Ureter (tissue), 1 donor: ENCODE data around the gene EPG5. TPM values are rescaled to one million over a fixed set of nuclear protein-coding genes. Genes with fewer than 3 reads are reported as not detected.
"Not testable (repeated sequence)": the region's sequence is repeated elsewhere in the genome, so short reads cannot be mapped to it uniquely, and the experiment has no call there.

Source experiments
- DNase-seq: peaks from one replicate; pipeline ENCODE4 v3.0.0-alpha.2; 2020; ENCODE audit warnings: low spot score
- total RNA-seq: library from RNA; stranded (reverse); gene quantifications from one replicate; pipeline ENCODE4 v1.2.4, GENCODE V29; 2023
- donor health status: DM: yes; HTN: yes; CAD: no.

Gene EPG5, protein sequence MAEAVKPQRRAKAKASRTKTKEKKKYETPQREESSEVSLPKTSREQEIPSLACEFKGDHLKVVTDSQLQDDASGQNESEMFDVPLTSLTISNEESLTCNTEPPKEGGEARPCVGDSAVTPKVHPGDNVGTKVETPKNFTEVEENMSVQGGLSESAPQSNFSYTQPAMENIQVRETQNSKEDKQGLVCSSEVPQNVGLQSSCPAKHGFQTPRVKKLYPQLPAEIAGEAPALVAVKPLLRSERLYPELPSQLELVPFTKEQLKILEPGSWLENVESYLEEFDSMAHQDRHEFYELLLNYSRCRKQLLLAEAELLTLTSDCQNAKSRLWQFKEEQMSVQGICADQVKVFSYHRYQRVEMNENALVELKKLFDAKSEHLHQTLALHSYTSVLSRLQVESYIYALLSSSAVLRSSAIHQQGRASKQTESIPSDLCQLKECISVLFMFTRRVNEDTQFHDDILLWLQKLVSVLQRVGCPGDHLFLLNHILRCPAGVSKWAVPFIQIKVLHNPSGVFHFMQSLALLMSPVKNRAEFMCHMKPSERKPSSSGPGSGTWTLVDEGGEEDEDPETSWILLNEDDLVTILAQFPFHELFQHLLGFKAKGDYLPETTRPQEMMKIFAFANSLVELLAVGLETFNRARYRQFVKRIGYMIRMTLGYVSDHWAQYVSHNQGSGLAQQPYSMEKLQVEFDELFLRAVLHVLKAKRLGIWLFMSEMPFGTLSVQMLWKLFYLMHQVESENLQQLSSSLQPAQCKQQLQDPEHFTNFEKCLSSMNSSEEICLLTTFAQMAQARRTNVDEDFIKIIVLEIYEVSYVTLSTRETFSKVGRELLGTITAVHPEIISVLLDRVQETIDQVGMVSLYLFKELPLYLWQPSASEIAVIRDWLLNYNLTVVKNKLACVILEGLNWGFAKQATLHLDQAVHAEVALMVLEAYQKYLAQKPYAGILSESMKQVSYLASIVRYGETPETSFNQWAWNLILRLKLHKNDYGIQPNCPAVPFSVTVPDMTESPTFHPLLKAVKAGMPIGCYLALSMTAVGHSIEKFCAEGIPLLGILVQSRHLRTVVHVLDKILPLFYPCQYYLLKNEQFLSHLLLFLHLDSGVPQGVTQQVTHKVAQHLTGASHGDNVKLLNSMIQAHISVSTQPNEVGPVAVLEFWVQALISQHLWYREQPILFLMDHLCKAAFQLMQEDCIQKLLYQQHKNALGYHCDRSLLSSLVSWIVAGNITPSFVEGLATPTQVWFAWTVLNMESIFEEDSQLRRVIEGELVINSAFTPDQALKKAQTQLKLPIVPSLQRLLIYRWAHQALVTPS (N-terminal part only)
- 35.8 TPM for total RNA-seq

- peak; percentile 95 for DNase-seq
Measured at GRCh38 chr18:45967007-45967706, at the start of gene EPG5. TSS of gene EPG5 (minus strand) at chr18:45967329. CDS start at chr18:45967239, 90 bp downstream.

GRCh38 chr18:46013484-46014189, 46.5 kb upstream of the EPG5 start:
- DNase-seq = no peak

DNA sequence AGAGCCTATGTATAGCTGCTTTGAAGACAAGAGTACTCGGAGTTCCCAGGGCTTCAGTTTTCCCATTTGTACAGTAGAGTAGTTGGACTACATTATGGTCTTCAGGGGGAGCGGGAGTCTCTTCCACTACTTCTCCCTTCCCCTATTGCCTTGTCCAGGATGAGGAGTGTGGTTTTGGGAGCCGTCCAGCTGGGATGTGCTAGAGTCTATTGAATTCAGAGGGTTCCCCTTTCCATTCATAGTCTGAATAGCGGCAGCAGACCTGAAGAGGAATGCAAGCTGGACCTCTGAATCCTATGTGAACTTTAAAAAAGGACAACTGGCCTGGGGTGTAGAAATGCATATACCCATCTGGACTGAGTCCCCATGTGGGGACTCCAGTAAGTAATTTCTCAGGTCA, 43.5 kb upstream of the EPG5 start:
- DNase-seq = no peak

- DNase-seq = no peak
Measured at GRCh38 chr18:46010050-46010449, 42.9 kb upstream of the EPG5 start.

GRCh38 chr18:46009125-46009840, 42.2 kb upstream of the EPG5 start:
- DNase-seq = no peak

GRCh38 chr18:46008531-46008930, 41.4 kb upstream of the EPG5 start:
- no peak for DNase-seq

DNA sequence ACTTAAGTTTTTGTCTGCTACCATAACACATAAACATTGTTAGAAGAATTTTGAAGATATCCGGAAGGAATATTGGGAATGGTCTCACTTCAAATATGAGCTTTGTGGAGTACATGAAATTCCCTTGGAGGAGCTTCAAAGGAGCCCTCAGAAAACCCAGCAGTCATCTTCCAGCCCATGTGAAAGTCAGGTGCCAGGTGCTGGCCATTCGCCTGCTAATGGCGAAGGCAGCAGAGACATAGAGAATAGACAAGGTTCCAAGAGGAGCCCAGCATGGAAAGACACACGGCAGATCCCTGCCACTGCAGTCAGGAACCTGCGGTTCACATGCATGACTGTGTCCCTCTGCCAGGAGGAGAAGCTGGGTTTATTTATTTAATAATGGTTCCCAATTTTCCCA, 40.0 kb upstream of the EPG5 start:
- no peak for DNase-seq

- no peak for DNase-seq
Measured at GRCh38 chr18:46002934-46003333, 35.8 kb upstream of the EPG5 start.

DNA sequence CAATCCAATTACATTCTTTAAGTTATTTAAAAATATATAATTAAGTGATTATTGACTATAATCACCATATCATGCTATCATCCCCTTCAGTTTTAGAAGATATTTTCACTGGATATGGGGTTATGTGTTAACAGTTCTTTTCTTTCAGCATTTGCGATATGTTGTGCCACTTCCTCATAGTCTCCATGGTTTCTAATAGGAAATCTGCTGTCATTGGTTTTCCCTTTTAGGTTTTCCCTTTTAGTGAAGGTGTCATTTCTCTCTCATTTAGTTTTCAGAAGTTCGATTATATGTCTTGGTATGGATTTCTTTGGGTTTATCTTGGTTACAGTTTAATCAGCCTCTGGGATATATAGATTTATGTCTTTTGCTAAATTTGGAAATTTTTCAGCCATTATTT, 34.8 kb upstream of the EPG5 start:
- no peak for DNase-seq

GRCh38 chr18:46001074-46001473, 33.9 kb upstream of the EPG5 start:
- DNase-seq = no peak

GRCh38 chr18:45999536-45999935, 32.4 kb upstream of the EPG5 start:
- no peak for DNase-seq

DNA sequence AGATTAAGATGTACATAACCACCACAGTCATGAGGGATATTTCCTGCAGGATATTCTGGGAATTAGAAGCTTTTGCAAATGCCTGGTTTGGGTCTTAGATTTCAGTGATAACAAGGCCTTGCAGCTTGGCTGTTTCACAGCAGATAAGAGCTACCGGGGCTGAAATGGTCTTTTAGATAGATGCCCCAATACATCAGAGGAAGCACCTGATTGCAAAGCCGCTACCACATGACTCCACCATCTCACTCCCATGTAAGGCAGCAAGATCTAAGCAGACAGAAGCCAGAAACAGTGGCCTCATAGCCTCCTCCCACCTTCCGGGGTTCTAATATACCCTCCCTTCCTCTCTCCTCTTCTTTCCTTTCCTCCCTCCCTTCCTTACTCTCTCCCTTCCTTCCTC, 31.1 kb upstream of the EPG5 start:
- no peak for DNase-seq

DNA sequence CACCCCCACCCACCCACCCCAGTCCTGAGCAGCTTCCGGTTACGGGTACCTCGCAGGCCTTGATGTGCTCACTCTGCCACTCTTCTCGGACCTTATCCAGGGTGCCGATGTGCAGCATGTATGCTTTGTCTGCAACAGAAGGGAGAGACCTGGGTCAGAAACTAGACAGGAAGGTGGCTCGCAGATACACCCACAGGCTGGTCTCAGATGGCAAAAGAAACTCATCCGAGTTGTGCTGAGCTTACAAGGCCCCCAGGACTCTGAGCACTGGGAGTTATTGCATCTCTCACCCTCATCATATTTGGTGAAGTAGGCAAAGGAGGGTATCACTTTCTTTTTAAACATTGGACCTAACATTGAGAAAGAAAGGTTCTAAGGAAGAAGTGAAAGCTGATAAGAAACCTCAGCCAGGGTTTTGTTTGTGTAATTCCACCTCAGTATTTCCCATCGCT, 30.6 kb upstream of the EPG5 start:
- DNase-seq = no peak

DNA sequence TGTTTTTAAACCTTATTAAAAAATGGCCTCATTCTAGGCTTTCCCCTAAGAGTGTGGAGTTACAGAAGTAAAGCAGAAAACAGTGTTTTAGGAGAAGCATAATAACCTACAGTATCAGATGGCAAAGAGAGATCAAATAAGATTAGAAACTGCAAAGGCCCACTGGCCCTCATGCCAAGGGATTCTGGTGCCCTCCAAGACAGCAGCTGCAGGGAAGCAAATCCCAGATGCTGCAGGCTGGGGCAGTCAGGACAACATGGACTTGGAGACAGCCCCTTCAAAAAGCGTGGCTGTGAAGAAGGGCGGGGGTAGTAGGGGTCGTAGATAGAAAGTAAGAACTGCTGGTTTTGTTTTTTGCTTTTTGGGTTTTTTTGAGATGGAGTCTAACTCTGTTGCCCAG, 28.3 kb upstream of the EPG5 start:
- DNase-seq = no peak

- no peak for DNase-seq
Measured at GRCh38 chr18:45993438-45993837, 26.3 kb upstream of the EPG5 start.

DNA sequence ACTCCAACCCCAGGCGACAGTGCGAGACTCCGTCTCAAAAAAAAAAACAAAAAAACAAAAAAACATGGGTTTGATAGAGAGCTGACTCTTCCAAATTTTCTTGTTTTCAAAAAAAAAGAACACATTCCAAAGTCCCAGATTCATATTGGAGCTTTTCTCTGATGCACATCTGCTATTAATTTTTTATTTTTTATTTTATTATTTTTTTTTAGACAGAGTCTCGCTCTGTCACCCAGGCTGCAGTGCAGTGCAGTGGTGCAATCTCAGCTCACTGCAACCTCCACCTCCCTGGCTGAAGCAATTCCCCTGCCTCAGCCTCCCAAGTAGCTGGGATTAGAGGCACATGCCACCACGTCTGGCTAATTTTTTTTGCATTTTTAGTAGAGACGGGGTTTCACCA, 25.4 kb upstream of the EPG5 start:
- not testable (repeated sequence) for DNase-seq

- DNase-seq = no peak
Measured at GRCh38 chr18:45991788-45992187, 24.7 kb upstream of the EPG5 start.

DNA sequence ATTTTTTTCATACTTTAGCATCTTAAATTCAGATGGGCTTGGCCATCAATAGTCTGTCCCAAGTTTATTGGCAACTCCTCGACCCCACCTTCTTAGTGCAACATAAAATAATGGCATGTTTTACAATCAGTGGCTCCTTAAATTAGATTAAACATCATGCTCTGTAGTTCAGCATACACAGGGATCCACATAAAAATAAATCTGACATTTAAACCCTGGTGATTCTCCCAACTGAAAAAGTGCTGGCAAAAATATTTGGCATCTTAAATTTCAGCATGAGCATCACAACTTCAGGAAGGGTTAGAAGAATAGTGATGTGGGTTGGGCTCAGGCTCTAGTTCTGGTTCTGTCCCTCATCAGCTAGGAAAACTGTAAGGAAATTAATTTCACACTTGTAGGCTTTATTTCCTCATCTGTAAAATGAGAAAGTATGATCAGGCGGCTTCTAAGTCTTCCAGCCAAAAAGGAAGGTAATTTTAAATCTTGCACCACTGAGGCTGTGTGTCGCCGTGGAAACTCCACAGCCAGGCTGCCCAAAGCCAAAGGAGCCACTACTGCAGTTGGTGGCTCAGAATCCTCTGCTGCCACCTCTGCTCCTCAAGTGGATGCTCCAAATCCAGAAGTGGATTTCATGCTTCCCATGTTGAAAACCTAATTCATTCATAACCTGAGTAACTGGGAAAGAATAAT, 17.6 kb upstream of the EPG5 start:
- DNase-seq = no peak

- no peak for DNase-seq
Measured at GRCh38 chr18:45981821-45982220, 14.7 kb upstream of the EPG5 start.
